HFFc6 (cell line): ENCODE measurements around the gene GNB1L. TPM values are rescaled to one million over a fixed set of nuclear protein-coding genes. Genes with fewer than 3 reads are reported as not detected.

Source experiments
- DNase-seq: peaks from one replicate; pipeline ENCODE4 v3.0.0-alpha.2; 2018
- H3K27ac Mint-ChIP-seq: 2 replicates; pipeline ENCODE4 v1.8.0; 2020; ENCODE audit warnings: mild to moderate bottlenecking, mixed read lengths
- H3K27me3 Mint-ChIP-seq: 2 replicates; pipeline ENCODE4 v1.8.0; 2021; ENCODE audit warnings: mild to moderate bottlenecking, moderate library complexity, mixed read lengths; ENCODE audit not compliant: insufficient read depth
- H3K36me3 Mint-ChIP-seq: 2 replicates; pipeline ENCODE4 v1.8.0; 2021; ENCODE audit warnings: low read depth, mixed read lengths
- H3K4me1 Mint-ChIP-seq: 2 replicates; pipeline ENCODE4 v1.8.0; 2020; ENCODE audit warnings: low read depth, mixed read lengths
- H3K4me3 Mint-ChIP-seq: 2 replicates; pipeline ENCODE4 v1.8.0; 2020; ENCODE audit warnings: mild to moderate bottlenecking, moderate library complexity, mixed read lengths
- H3K9me3 Mint-ChIP-seq: 2 replicates; pipeline ENCODE4 v1.8.0; 2020; ENCODE audit warnings: mild to moderate bottlenecking, mixed read lengths
- CTCF ChIP-seq: fragments of 200-600 bp; sonication (generic); IDR thresholded peaks from 2 replicates; pipeline ENCODE4 v1.5.0; 2021; ENCODE audit warnings: antibody characterized with exemption, mild to moderate bottlenecking
- total RNA-seq, 6 experiments: library from RNA; stranded (reverse); fragmentation: NEBNext Ultra II Directional; extraction: Animal tissue kit (Norgen Biotek cat#: 25700); gene quantifications; 2 replicates in 1 of 6; 3 replicates in 5 of 6; pipeline ENCODE4 v1.2.3, GENCODE V29; 2021

GNB1L gene
- total RNA-seq, 6 experiments from 2014 or later: 6.6 to 9.6 (median 7.6) TPM

- Mint-ChIP-seq H3K4me3 (no peak overlapping the region), H3K36me3 (no peaks in the 10 kb centered on the region), H3K9me3 (no peaks in the 10 kb centered on the region), H3K27me3 (peaks cover 4% of the 10 kb centered on the region), H3K4me1 (peaks cover 13% of the 10 kb centered on the region), H3K27ac (no peak overlapping the region; the same call in 1 of the 2 replicates)
- DNase-seq: no peak
- no peak for TF ChIP-seq CTCF
These were observed 48.2 kb downstream of the GNB1L start for GRCh38 chr22:19806213-19807160.

DNA sequence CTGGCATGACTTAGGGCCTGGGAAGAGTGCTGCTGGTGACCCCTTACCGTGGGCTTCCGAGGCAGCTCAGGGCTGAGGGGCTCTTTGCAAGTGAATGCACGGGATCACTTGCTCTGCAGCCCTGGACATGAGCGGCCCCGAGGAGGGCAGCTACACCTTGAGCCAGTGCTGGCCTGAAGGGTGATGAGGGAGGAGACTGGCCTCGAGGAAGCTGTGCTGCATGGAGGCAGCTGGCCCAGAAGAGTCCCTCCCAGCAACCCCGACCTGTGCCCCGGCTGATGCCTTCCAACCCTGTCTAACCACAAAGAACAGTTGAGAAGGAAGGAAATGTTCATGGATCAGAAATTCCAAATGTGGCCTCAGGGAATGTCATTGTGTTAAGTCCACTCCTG lies 48.9 kb downstream of the GNB1L start:
- DNase-seq: no peak

DNA sequence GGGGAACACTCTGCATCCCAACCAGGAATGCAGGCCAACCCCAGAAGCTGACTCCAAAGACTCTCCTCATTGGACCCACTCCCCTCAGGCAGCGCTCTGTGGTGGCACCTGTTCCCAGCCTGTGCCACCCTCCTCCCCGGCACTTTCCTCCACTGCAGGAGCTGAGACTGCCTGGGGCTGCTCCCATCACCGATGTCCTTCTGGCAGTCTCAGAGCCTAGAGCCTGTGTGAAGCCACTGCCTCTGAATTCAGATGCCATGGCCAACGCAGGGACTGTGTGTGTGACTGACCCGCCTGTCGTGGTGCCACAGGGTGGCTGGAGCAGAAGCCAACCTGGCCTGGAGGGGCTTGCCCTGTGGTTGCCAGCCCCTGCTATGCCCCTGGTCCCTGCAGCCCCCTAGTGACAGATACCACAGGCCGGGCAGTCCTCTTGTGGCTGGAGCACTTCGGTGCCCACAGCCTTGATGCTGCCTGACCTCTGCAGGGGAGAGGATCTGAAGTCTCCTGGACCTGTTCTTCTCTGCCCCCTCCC lies 50.9 kb downstream of the GNB1L start:
- no peaks in the 10 kb centered on the region for H3K36me3 Mint-ChIP-seq
- DNase-seq: no peak
- H3K27ac Mint-ChIP-seq: no peak overlapping the region
- no peak for TF ChIP-seq CTCF
- H3K4me1 Mint-ChIP-seq: peaks cover 28% of the 10 kb centered on the region
- peaks cover 2% of the 10 kb centered on the region; the same call in 1 of the 2 replicates for H3K27me3 Mint-ChIP-seq
- H3K9me3 Mint-ChIP-seq: no peaks in the 10 kb centered on the region
- no peak overlapping the region for H3K4me3 Mint-ChIP-seq

More for the DNA sequence above, 48.9 kb downstream of the GNB1L start:
- H3K36me3 Mint-ChIP-seq: no peaks in the 10 kb centered on the region
- no peak overlapping the region for H3K4me3 Mint-ChIP-seq
- no peak overlapping the region for H3K27ac Mint-ChIP-seq
- no peaks in the 10 kb centered on the region for H3K9me3 Mint-ChIP-seq
- no peak for TF ChIP-seq CTCF
- H3K4me1 Mint-ChIP-seq: peaks cover 13% of the 10 kb centered on the region
- H3K27me3 Mint-ChIP-seq: peaks cover 4% of the 10 kb centered on the region

DNA sequence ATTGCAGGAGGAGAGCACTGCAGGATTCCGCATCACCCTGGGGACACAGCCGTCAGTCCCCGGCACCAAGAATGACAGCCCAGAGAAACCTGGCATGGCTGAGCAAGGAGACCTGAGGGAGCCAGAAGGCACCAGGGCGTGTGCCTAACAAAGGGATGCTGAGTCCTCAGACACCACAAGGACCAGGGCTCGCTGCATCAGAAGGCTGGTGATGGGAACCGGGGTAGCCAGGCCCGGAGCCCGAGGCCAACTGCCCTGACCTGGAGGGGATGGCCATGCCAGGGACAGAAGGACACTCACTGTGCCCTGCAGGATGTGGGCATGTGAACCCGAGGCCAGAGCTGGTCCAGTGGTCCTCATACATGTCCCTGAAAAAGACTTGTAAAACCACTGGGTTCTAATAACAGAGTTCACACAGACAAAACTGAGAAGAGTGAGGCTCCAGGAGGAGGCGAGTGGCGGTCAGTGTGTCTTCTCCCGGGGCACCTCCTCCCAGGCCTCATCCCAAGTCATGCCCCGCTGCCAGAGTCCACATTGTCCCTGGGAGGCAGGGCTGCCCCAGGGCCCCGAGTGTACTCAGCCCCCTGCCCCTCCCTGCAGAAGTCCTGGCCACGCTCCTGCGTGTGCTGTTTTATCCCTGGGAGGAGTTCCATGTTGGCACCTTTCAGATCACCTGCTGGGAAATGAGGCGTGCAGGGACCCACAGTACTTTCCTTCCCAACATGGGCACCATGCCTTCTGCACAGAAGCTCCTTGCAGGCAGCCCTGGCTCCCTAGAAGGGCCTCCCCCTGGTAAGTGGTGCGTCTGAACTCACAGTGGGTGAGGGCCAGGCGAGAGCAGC lies 51.6 kb downstream of the GNB1L start:
- no peak for TF ChIP-seq CTCF
- Mint-ChIP-seq H3K4me3 (no peak overlapping the region), H3K4me1 (peaks cover 34% of the 10 kb centered on the region), H3K27me3 (peaks cover 2% of the 10 kb centered on the region; the same call in 1 of the 2 replicates), H3K9me3 (no peaks in the 10 kb centered on the region), H3K36me3 (no peaks in the 10 kb centered on the region), H3K27ac (no peak overlapping the region)
- DNase-seq: no peak
